ENCODE measurements around the gene TMEM140.

- TF ChIP-seq GMEB2 (CRISPR knock-in tag; IDR thresholded peaks at IDR 0.05; ENCODE audit: low read depth) (no peak), CREBL2 (CRISPR knock-in tag; IDR thresholded peaks at IDR 0.05; ENCODE audit: borderline replicate concordance) (no peak), TIGD3 (CRISPR knock-in tag; IDR thresholded peaks at IDR 0.05; ENCODE audit: borderline replicate concordance) (no peak), CBX2 (IDR thresholded peaks at IDR 0.05; ENCODE audit: low read depth, low read length) (no peak), CBX2 (CRISPR knock-in tag; IDR thresholded peaks at IDR 0.05; ENCODE audit: low read depth) (no peak), ZFP37 (CRISPR knock-in tag; IDR thresholded peaks at IDR 0.05; ENCODE audit: borderline replicate concordance) (no peak)
These were observed 4.6 kb downstream of the TMEM140 start for GRCh38 chr7:135152442-135152841.
